Ovary (tissue), 9 donors: ENCODE results near the gene TMPRSS13. TPM values are rescaled to one million over a fixed set of nuclear protein-coding genes. Genes with fewer than 3 reads are reported as not detected.
A peak's percentile ranks its signal among the peaks of the same experiment; 100 is the strongest.

ENCODE experiments used
- DNase-seq, 5 donors: peaks; one replicate each; pipeline ENCODE4 v3.0.0-alpha.2; 2019 to 2020
- H3K27ac ChIP-seq, 2 donors: fragments of 200-600 bp; one replicate each; pipeline versions ENCODE4 v1.5.1 to v1.8.0; 2019 to 2022
- H3K27me3 ChIP-seq: fragments of 200-600 bp; one replicate; pipeline ENCODE4 v1.8.0; 2022
- H3K36me3 ChIP-seq: fragments of 200-600 bp; sonication (generic); one replicate; pipeline ENCODE4 v1.5.1; 2019
- H3K4me1 ChIP-seq: one replicate; pipeline ENCODE4 v1.8.1; 2013; ENCODE audit warnings: mild to moderate bottlenecking, moderate library complexity; ENCODE audit not compliant: insufficient read depth
- H3K4me3 ChIP-seq: fragments of 200-600 bp; sonication (generic); one replicate; pipeline ENCODE4 v1.5.1; 2017
- H3K9me3 ChIP-seq, 2 donors: fragments of 200-600 bp in 1 of 2; sonication (generic) in 1 of 2; one replicate each; pipeline versions ENCODE4 v1.5.1 to v1.8.1; 2013 to 2019; ENCODE audit warnings: mild to moderate bottlenecking in 1 of 2, moderate library complexity in 1 of 2
- EP300 ChIP-seq: sonication (generic); formaldehyde crosslinking; IDR thresholded peaks from one replicate; pipeline ENCODE4 v1.6.1; 2017; ENCODE audit warnings: antibody characterized with exemption
- POLR2A ChIP-seq: fragments of 450-650 bp; IDR thresholded peaks from one replicate; pipeline ENCODE4 v1.6.1; 2017; ENCODE audit warnings: antibody characterized with exemption, mild to moderate bottlenecking, moderate library complexity
- WGBS, 3 donors: extraction: QIAGEN DNeasy Blood & Tissue Kit in 1 of 3; methylation state at CpG; one replicate each; pipeline versions ENCODE4 v1.1.5 to v1.1.7; 2013 to 2017; 5-methylcytosine and 5-hydroxymethylcytosine counted together
- intact Hi-C, 4 donors: fragments of 100-400 bp; cut with DNase I; formaldehyde crosslinking; loops; one replicate each; pipeline versions ENCODE4 v1.11.0 to v1.15.1; 2022 to 2023
- polyA plus RNA-seq, 2 donors: library from polyadenylated mRNA; stranded (reverse); fragments of 200-250 nt in 1 of 2; fragments of 350-450 nt in 1 of 2; fragmentation: Illumina TruSeq in 1 of 2; extraction: RNeasy Lipid Tissue Mini Kit (QIAGEN cat#74804) in 1 of 2; gene quantifications; one replicate each; pipeline ENCODE4 v1.2.3, GENCODE V29; 2013 to 2014
- total RNA-seq, 7 donors: library from RNA; depleted of rRNA in 2 of 7; stranded (reverse); fragments of >200 nt in 2 of 7; fragmentation: NEBNext Ultra II Directional in 3 of 7; extraction: Animal tissue kit (Norgen Biotek cat#: 25700) in 3 of 7; gene quantifications; one replicate each; pipeline versions ENCODE4 v1.1.0 to v1.2.4, GENCODE V29; 2016 to 2023
- TF ChIP-seq, protein P1 (sequence below), 3 donors: fragments of 450-650 bp in 2 of 3; fragments of 200-600 bp in 1 of 3; IDR thresholded peaks; one replicate each; pipeline versions ENCODE4 v1.5.1 to v1.8.0; 2016 to 2022; ENCODE audit warnings: antibody characterized with exemption in 3 of 3, mild to moderate bottlenecking in 1 of 3
- donor health status: DM: no; HTN: no; CAD: no; lungs with moderate emphysema.
- donor health status: DM: no; HTN: no; CAD: no.
- donor health status: Bipolar disorder and iron deficiency.
- donor health status: DM: yes; HTN: yes; CAD: no.
- donor health status: DM: no; HTN: no; CAD: no.
- donor health status: DM: yes; HTN: yes; CAD: no.

The TMPRSS13 gene
- total and polyA plus RNA-seq, 9 donors, result 0.05 to 2.0 (median 0.22) TPM; not detected in 2

DNA sequence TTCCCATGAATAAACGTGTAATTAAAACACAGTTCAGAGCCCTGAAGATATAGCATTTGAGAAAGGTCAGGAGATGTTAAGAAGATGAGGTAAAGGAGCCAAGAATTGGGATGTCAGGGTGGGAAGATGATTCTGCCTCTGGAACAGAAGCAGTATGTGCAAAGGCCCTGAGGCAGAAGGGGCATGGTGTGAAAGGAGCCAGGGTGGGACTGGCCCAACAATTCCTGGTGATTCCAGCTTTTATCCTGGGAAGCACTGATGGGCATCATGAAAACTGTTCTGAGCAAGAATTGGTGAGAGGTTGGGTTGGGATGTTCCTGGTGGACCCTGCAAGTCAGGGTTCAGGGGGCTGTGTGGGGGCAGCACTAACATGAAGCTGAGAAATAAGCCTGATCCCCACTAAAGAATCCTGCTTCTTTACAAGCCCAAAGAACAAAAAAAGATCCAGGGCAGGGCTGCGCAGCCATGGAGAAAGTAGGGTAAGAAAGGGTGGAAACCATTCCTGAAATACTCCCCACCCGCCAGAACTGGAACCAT, 50.2 kb downstream of the TMPRSS13 start:
- no peaks in the 10 kb centered on the region for H3K9me3 ChIP-seq
- DNase-seq, result no peak
- H3K27ac ChIP-seq, result peak overlapping the region in 1 of 2 donors; percentile 93
- H3K36me3 ChIP-seq, result no peaks in the 10 kb centered on the region
- H3K4me3 ChIP-seq, result no peak overlapping the region
- WGBS, 3 donors, result 79 to 85% (median 79%) methylated on average over 3 of the region's 3 CpGs
- TF ChIP-seq EP300 (no peak), POLR2A (no peak)
- TF ChIP-seq, protein P1, sequence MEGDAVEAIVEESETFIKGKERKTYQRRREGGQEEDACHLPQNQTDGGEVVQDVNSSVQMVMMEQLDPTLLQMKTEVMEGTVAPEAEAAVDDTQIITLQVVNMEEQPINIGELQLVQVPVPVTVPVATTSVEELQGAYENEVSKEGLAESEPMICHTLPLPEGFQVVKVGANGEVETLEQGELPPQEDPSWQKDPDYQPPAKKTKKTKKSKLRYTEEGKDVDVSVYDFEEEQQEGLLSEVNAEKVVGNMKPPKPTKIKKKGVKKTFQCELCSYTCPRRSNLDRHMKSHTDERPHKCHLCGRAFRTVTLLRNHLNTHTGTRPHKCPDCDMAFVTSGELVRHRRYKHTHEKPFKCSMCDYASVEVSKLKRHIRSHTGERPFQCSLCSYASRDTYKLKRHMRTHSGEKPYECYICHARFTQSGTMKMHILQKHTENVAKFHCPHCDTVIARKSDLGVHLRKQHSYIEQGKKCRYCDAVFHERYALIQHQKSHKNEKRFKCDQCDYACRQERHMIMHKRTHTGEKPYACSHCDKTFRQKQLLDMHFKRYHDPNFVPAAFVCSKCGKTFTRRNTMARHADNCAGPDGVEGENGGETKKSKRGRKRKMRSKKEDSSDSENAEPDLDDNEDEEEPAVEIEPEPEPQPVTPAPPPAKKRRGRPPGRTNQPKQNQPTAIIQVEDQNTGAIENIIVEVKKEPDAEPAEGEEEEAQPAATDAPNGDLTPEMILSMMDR (IDR thresholded peaks at IDR 0.05), result no peak
- intact Hi-C loops, result no loop called here
- no peaks in the 10 kb centered on the region for H3K27me3 ChIP-seq
- peaks cover 9% of the 10 kb centered on the region for H3K4me1 ChIP-seq

DNA sequence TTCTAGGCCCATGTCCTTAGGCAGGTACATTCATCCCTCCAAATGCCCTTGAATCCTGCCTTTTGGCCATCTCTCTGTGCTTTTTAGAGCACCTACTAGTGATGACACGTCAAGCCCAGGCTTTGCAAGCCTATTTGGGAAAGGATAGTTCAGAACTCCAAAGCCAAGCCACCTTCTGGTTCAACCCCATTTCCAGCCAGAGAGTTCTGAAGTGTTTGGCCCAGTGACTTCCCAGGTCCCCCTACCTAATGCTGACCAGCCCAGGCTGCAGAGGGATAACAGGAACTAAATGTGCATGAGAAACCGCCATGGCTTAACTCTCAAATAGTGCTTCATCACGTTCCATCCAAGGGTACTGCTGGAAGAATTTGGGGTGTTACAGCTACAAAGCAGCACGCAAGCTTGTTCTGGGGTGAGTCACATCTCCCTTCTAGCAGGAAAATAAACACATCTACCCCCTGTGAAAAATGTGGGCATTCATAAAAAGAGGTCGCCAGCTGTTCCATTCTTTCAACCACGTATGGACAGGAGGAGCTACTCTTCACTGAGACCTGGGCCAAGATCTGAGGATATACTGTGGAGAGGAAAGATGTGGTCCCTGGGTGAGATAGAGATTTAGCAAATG, 50.8 kb downstream of the TMPRSS13 start:
- Histone ChIP-seq H3K4me3 (no peak overlapping the region), H3K27me3 (no peaks in the 10 kb centered on the region), H3K27ac (peak overlapping the region in 1 of 2 donors; percentile 93), H3K9me3 (no peaks in the 10 kb centered on the region), H3K4me1 (peaks cover 10% of the 10 kb centered on the region), H3K36me3 (no peaks in the 10 kb centered on the region)
- TF ChIP-seq, protein P1 (IDR thresholded peaks at IDR 0.05), result no peak
- TF ChIP-seq POLR2A (no peak), EP300 (no peak)
- no peak for DNase-seq
- intact Hi-C loops, result no loop called here
- WGBS, 3 donors, result 89 to 92% (median 91%) methylated on average over 6 of the region's 6 CpGs

DNA sequence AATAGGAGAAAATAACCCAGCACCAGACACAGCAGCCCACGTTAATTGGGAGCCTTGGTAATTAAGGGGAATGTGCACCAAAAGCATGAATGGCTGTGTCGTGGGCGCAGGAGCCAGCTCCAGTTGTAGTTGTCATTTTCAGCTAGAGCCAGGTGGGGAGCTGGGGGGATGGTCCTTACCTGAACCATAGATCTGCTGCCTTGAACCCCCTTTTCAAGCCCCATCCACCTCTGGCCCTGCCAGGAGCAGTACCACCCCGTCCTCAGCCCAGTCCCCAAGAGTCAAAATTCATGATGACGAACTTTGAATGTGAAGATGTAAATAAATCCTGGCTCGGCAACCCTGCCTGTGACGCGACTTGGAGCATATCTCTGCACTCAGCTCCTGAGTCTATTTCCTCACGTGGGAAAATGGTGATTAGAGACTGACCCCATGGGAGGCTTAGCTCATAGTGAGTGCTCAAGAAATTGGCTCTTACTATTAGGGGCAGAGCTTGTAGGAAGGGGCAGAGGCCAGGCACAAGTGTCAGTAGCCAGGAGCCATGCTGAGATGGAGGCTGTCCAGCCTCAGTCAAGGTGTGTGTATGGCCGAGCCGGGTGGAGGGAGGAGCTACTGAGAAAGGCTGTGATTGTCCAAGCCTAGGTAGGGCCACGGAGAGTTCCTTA, 52.0 kb downstream of the TMPRSS13 start:
- DNase-seq, result peak in 4 of 5 donors; percentile 50 to 76 (median 60)
- 12 to 29% (median 17%) methylated on average over 12 of the region's 12 CpGs for WGBS, 3 donors
- peaks cover 19% of the 10 kb centered on the region for H3K4me1 ChIP-seq
- no peaks in the 10 kb centered on the region for H3K9me3 ChIP-seq
- intact Hi-C loops, result no loop called here
- peak overlapping the region; percentile 86 to 93 for H3K27ac ChIP-seq
- TF ChIP-seq, protein P1 (IDR thresholded peaks at IDR 0.05), result no peak
- TF ChIP-seq POLR2A (peak; percentile 51), EP300 (no peak)
- peak overlapping the region; percentile 78 for H3K4me3 ChIP-seq
- H3K27me3 ChIP-seq, result no peaks in the 10 kb centered on the region
- no peaks in the 10 kb centered on the region for H3K36me3 ChIP-seq

DNA sequence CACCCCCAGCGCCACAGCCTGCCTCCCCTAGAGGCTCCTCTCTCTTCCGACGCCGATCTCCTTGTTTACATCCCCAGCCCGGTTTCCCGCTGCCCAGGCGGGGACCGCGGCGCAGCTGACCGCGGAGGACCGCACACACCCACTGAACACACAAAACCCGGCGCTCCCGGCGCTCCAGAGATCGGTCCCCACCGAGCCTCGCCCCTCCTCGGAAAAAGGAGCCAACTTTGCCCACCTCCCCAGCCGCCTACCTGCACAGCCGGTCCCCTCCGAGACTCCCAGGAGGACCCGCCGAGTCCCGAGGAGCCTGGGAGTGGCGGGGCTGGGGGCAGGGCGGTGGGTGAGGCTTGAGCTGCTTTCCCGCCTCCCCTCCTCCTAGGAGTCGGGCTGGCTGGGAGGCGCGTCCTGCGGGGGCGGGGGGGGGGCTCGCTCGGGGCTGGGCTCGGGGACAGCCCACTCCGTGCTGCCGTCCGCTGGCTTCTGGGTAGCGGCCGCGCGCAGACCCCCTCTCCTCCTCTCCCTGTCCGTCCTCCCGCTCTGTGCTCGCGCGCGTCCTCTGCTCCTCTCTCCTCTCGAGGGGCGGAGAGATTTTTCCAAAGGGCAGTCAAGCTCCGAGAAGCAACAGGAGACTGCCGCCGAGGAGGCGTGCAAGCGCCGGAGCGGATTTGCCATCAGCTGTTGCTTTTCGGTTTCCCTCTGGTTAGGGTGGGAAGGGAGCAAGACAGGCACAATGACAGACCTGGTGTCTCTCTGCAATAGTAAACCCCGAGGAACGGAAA, 52.7 kb downstream of the TMPRSS13 start, which contains the start of gene FXYD6:
Gene FXYD6, minus strand, starts transcription at position 318 of the 779 bp plus-strand sequence. CDS start 33,882 bp downstream, outside the sequence.
- no peaks in the 10 kb centered on the region for H3K9me3 ChIP-seq
- 0 to 1% (median 1%) methylated on average over 41 to 63 of the region's 63 CpGs for WGBS, 3 donors
- peak within 1 kb of the TSS; percentile 78 for H3K4me3 ChIP-seq
- H3K27me3 ChIP-seq, result no peaks in the 10 kb centered on the region
- intact Hi-C loops, result no loop called here
- DNase-seq, result peak; percentile 82 to 87 (median 82)
- H3K36me3 ChIP-seq, result no peaks in the 10 kb centered on the region
- peaks cover 25% of the 10 kb centered on the region for H3K4me1 ChIP-seq
- H3K27ac ChIP-seq, result peak within 1 kb of the TSS; percentile 86 to 93
- TF ChIP-seq POLR2A, result peak; percentile 42
- TF ChIP-seq, protein P1 (IDR thresholded peaks at IDR 0.05), result no peak
- TF ChIP-seq EP300, result no peak
